A673 (cell line): Measurements from ENCODE around the gene ALDOB.

Experiments
- EZH2 ChIP-seq: fragments of 200-600 bp; sonication (generic); IDR thresholded peaks from 2 replicates; pipeline ENCODE4 v1.6.1; 2017; ENCODE audit warnings: borderline replicate concordance, low read depth, mild to moderate bottlenecking, mixed read lengths, antibody characterized with exemption, low read length; ENCODE audit not compliant: poor library complexity, severe bottlenecking
- TF ChIP-seq, protein P1 (sequence below): fragments of 300-800, 200-600 bp; sonication (generic); conservative IDR thresholded peaks from 2 replicates; pipeline ENCODE4 v1.5.1; 2017; ENCODE audit warnings: low read depth, mild to moderate bottlenecking, antibody characterized with exemption, low read length, moderate library complexity, mixed read lengths

DNA sequence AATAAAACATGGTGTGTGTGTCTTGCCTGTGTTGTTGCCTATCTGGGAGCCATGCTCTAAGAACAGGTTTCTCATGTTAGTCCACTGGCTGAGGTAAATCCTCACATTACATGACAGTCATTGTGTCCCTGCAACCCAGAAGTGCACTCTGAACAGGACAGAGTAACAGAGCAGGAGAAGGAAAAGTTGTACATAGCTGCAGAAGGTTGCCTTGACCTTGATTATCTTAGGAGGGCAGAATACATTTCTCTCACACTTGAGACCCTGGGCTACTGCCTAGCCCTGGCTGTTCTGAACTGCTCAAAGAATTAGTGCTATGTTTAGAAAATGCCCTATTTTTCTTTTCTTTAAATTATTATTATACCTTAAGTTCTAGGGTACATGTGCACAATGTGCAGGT lies 20.0 kb downstream of the ALDOB start:
- TF ChIP-seq, protein P1, sequence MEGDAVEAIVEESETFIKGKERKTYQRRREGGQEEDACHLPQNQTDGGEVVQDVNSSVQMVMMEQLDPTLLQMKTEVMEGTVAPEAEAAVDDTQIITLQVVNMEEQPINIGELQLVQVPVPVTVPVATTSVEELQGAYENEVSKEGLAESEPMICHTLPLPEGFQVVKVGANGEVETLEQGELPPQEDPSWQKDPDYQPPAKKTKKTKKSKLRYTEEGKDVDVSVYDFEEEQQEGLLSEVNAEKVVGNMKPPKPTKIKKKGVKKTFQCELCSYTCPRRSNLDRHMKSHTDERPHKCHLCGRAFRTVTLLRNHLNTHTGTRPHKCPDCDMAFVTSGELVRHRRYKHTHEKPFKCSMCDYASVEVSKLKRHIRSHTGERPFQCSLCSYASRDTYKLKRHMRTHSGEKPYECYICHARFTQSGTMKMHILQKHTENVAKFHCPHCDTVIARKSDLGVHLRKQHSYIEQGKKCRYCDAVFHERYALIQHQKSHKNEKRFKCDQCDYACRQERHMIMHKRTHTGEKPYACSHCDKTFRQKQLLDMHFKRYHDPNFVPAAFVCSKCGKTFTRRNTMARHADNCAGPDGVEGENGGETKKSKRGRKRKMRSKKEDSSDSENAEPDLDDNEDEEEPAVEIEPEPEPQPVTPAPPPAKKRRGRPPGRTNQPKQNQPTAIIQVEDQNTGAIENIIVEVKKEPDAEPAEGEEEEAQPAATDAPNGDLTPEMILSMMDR, result no peak
- no peak for TF ChIP-seq EZH2
